GM12892 (cell line): ENCODE measurements around the gene RTBDN.
"Not testable (repeated sequence)": the region's sequence is repeated elsewhere in the genome, so short reads cannot be mapped to it uniquely, and the experiment has no call there.

Experiments
- DNase-seq: peaks from one replicate; pipeline ENCODE4 v3.0.0; 2011; ENCODE audit not compliant: insufficient read length
- FAIRE-seq: peaks from 2 replicates; lab custom pipeline; 2011; peaks lifted over from hg19 to GRCh38; lab: Jason Lieb, UNC
- POLR2A ChIP-seq: IDR thresholded peaks from 2 replicates; pipeline ENCODE4 v1.6.1; 2011; ENCODE audit warnings: low read depth, low read length, control low read depth
- POLR2AphosphoS5 ChIP-seq: IDR thresholded peaks from 2 replicates; pipeline ENCODE4 v1.6.1; 2011; ENCODE audit warnings: low read depth, low read length, control low read depth
- TAF1 ChIP-seq: IDR thresholded peaks from 2 replicates; pipeline ENCODE4 v1.6.1; 2011; ENCODE audit warnings: low read depth, mild to moderate bottlenecking, control low read depth, low read length, borderline replicate concordance

Gene RTBDN

GRCh38 chr19:12837225-12837624 lies 2.8 kb upstream of the RTBDN start:
- FAIRE-seq = no peak
- DNase-seq = no peak
- TF ChIP-seq POLR2A (no peak), TAF1 (no peak), POLR2AphosphoS5 (no peak)

DNA sequence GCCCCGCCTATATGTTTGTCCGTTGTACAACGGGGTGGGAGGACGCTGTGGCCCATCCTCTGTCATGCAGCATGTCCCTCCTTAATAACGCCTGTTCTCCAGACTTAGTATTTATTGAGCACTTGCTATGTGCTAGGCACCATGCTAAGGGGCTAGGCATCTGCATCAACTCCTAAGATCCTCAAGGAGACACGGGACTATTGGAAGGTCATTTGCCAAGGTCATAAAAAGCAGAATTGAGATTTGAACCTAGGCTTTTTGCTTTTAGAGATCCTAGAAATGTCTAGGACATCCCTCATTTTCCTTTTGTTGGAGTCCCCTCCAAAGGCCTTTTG lies 2.1 kb upstream of the RTBDN start:
- no peak for TF ChIP-seq POLR2A
- no peak for DNase-seq
- FAIRE-seq = no peak

DNA sequence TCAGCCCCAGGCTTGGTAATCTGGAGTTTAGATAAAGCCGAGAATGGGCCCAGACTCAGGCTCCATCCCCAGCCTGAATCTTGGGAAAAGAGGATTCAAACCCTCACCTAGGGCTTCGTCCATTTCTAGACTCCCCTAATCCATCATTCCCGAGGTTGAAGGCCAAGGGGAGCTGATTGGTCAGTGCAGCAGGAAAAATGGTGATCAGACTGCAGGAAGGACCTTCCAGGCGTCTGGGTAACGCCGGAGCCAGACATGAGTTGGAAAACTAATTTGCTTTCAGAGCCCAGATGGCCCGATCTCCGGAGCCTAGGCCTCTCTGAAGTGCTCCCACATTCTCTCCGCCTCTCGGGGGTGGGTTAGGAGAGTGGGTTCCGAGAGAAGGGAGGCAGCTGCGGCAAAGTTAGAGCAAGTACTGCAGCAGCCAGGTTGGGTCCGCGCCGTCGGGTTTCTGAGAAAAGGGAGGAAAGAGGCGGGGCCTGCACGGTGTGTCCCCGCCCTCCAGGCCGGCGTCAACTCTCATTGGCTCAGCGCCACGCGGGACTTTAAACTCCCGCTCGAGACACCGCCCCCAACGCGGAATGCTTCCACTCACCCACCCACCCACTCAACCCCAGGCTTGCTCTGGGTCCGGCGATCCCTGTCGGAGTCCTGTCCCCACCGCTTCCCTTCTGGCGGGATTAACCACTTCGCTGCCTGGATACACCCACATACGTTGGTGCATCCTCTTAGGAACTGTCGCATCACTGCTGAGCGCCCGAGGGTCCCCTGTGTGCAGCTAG lies 788 bp upstream of the RTBDN start:
- DNase-seq = no peak
- no peak for FAIRE-seq
- no peak for TF ChIP-seq TAF1

DNA sequence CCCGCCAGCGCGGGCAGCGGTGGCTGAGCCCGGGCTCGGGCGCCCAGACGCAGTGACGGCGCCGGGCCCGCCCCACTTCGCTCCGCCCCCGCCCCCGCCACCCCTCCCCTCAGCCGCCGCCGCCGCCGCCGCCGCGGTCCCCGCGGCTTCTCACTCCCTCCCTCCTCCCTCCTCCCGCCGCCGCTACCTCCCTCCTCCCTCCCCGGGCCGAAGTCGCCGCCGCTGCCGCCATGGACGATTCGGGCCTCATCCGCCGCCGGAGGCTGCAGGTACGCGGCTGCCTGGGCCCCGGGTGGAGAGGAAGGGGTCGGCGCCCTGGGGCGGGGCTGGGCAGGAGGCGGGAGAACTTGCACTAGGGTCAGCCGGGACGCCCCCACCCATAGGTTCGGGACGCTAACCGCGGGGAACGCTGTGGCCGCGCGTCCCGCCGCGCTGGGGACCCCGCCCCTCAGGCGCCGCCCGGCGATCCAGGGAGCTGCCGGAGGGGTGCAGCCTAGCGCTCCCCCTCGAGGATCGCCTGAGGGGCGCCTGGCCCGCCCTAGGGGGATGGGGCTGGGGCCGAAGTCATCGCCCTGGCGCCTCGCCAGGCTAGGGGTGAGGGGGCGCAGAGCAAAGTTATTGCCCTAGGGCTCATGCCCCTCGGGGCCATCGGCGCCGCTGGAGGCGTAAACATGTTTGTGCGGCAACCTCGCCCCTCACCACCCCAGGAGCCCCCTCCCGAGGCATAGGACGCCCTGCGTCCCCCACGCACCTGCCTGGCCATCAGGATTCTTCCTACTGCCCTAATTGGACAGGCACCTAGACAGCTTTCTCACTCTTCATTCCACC lies 427 bp downstream of the RTBDN start:
- FAIRE-seq (no peak), DNase-seq (no peak)
- TF ChIP-seq POLR2A (no peak), POLR2AphosphoS5 (no peak), TAF1 (no peak)

GRCh38 chr19:12833418-12833737 lies 1.0 kb downstream of the RTBDN start:
- DNase-seq (no peak), FAIRE-seq (no peak)
- no peak for TF ChIP-seq TAF1
- no peak for TF ChIP-seq POLR2A
- no peak for TF ChIP-seq POLR2AphosphoS5

GRCh38 chr19:12828494-12828893 lies 5.9 kb downstream of the RTBDN start:
- DNase-seq (no peak), FAIRE-seq (no peak)

DNA sequence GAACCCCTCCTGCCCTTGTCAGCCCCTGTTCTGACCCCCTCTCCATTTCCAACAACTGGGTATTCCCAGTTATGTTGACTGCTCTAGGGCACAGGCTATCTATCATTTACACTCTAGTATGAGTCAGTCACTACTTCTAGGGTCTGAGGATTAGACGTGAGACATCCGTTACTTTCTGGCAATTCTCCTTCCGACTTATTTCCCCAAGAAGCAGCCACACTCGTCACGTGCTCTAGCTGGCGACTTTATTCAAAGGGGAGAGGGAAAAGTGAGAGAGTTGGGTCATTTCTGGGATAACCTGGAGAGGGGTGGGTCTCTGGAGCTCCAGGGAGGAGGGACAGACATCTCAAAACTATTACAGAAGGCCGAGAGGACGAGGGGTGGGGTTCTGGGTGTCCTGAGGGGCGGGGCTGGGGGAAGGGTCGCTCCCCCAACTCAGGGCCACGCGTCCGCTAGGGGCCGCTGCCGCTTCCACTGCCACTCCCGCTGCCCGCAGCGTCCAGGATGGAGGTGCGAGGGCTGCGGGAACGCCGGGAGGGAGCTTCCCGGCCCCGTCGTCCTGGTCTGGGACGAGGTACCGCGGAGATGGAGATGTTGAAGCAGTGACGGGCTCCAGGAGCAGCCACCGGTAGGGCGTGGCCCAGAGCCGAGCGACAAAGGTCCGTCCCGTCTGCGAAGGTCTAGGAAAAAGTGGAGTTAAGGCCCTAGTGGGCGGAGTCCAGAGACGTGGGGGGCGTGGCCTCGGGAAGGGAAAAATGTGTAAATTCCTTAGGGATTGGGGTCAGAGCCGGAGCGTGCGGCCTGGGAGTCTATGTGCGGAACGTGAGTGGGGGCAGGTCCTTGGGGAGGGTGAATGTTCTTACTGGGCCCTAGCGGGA lies 8.9 kb downstream of the RTBDN start:
- no peak for FAIRE-seq
- no peak for DNase-seq
- no peak for TF ChIP-seq POLR2A
- TF ChIP-seq TAF1 = no peak
- TF ChIP-seq POLR2AphosphoS5 = no peak

More at GRCh38 chr19:12828494-12828893, 5.9 kb downstream of the RTBDN start:
- TF ChIP-seq TAF1 (no peak), POLR2AphosphoS5 (no peak), POLR2A (no peak)

DNA sequence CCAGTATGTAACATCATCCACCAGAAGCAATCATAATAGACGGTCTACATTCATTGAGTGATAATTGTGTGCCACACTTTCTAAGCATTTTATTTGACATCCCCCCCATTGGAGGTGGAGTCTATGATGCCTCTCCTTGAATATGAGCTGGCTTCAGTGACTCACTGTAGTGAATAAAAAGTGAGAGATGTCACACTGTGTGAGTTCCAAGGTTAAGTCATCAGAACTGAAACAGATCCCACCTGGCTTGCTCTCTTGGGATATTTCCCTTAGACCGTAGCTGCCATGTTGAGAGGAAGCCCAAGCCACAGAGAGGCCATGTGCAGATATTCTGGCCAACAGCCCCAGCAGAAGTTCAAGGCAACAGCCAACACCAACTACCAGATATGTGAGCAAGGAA lies 12.6 kb downstream of the RTBDN start:
- no peak for TF ChIP-seq POLR2AphosphoS5
- no peak for TF ChIP-seq TAF1
- no peak for TF ChIP-seq POLR2A
- FAIRE-seq = no peak
- DNase-seq = no peak

DNA sequence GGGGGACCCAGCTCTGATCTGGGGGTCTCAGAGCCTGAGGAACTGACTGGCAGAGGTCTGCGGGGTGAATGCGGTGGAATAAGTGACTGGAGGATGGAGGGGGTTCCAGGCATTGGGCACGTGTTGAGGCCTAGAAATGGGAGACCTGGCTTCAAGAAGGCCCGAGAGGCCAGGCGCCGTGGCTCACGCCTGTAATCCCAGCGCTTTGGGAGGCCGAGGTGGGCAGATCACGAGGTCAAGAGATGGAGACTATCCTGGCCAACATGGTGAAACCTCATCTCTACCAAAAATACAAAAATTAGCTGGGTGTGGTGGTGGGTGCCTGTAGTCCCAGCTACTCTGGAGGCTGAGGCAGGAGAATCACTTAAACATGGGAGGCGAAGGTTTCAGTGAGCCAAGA lies 16.6 kb downstream of the RTBDN start:
- DNase-seq, FAIRE-seq: not testable (repeated sequence)

DNA sequence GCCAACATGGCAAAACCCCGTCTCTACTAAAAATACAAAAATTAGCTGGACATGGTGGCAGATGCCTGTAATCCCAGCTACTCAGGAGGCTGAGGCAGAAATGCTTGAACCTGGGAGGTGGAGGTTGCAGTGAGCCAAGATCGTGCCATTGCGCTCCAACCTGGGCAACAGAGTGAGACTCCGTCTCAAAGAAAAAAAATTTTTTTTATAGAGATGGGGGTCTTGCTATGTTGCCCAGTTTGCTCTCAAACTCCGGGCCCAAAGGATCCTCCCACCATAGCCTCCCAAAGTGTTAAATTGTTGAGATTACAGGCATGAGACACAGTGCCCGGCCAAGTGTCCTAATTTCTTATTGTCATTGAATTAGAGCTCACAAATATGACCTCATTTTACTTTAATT lies 17.2 kb downstream of the RTBDN start:
- not testable (repeated sequence) for FAIRE-seq, DNase-seq

DNA sequence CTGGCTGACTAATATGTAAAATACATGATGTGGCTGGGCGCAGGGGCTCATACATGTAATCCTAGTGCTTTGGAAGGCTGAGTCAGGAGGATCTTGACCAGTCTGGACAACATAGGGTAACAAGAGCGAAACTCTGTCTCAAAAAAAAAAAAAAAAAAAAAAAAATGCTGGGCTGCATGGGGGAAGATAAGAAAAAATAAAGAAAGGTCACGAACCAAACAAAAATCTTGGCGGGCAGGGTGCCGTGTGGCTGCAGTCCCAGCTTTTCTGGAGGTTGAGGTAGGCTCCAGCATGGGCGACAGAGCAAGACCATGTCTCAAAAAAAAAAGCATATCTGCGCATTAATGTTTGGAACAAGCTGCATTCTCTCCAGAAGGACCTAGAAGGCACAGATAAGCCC lies 19.3 kb downstream of the RTBDN start:
- TF ChIP-seq TAF1 (no peak), POLR2A (no peak), POLR2AphosphoS5 (no peak)
- no peak for FAIRE-seq

GRCh38 chr19:12806242-12807081 lies 27.9 kb downstream of the RTBDN start, which contains the start of gene RNASEH2A:
Gene RNASEH2A (plus strand): TSS chr19:12806584. CDS start chr19:12806674, 90 bp downstream.
- TF ChIP-seq POLR2A (peak; percentile 83), TAF1 (0 out of 2 replicates have a peak, but pooled peaks have one; percentile 34), POLR2AphosphoS5 (peak; percentile 63)
- FAIRE-seq (peak; percentile 98), DNase-seq (peak; percentile 98)

More for the DNA sequence above, 19.3 kb downstream of the RTBDN start:
- DNase-seq = no peak
